Hepatocyte (in vitro differentiated cells): Measurements from ENCODE around the gene ZMIZ1. TPM values are rescaled to one million over a fixed set of nuclear protein-coding genes. Genes with fewer than 3 reads are reported as not detected.

Experiments used
- DNase-seq: peaks from one replicate; pipeline ENCODE4 v3.0.0-alpha.2; 2016; ENCODE audit warnings: low spot score
- H2AFZ ChIP-seq: fragments of 200-600 bp; sonication (generic); 2 replicates; pipeline ENCODE4 v1.6.0; 2016; ENCODE audit warnings: antibody characterized with exemption, mild to moderate bottlenecking
- H3K27ac ChIP-seq: fragments of 200-600 bp; sonication (generic); 2 replicates; pipeline ENCODE4 v1.5.1; 2016; ENCODE audit warnings: mild to moderate bottlenecking
- H3K27me3 ChIP-seq: fragments of 200-600 bp; sonication (generic); 2 replicates; pipeline ENCODE4 v1.6.1; 2016
- H3K36me3 ChIP-seq: fragments of 200-600 bp; sonication (generic); replicated peaks from 2 replicates; pipeline ENCODE4 v1.5.1; 2016; ENCODE audit warnings: low read depth; ENCODE audit not compliant: insufficient read depth
- H3K4me1 ChIP-seq: fragments of 200-600 bp; sonication (generic); 2 replicates; pipeline ENCODE4 v1.5.1; 2016; ENCODE audit warnings: mild to moderate bottlenecking, moderate library complexity; ENCODE audit not compliant: insufficient read depth
- H3K4me2 ChIP-seq: fragments of 200-600 bp; sonication (generic); 2 replicates; pipeline ENCODE4 v1.6.0; 2016
- H3K4me3 ChIP-seq: fragments of 200-600 bp; sonication (generic); 2 replicates; pipeline ENCODE4 v1.5.1; 2016; ENCODE audit warnings: mild to moderate bottlenecking
- H3K79me2 ChIP-seq: fragments of 200-600 bp; sonication (generic); 2 replicates; pipeline ENCODE4 v1.6.0; 2017; ENCODE audit warnings: mild to moderate bottlenecking
- H3K9me2 ChIP-seq: fragments of 200-600 bp; sonication (generic); replicated peaks from 2 replicates; pipeline ENCODE4 v1.6.0; 2017; ENCODE audit warnings: mild to moderate bottlenecking; ENCODE audit not compliant: insufficient read depth
- H3K9me3 ChIP-seq: fragments of 200-600 bp; sonication (generic); 2 replicates; pipeline ENCODE4 v1.5.1; 2016; ENCODE audit warnings: low read depth, mild to moderate bottlenecking
- H4K20me1 ChIP-seq: fragments of 200-600 bp; sonication (generic); 2 replicates; pipeline ENCODE4 v1.6.0; 2016; ENCODE audit warnings: mild to moderate bottlenecking; ENCODE audit not compliant: insufficient read depth, poor library complexity, severe bottlenecking
- EZH2 ChIP-seq: fragments of 200-600 bp; sonication (generic); IDR thresholded peaks from 2 replicates; pipeline ENCODE4 v1.6.1; 2016; ENCODE audit warnings: antibody characterized with exemption, mild to moderate bottlenecking, borderline replicate concordance
- EZH2phosphoT487 ChIP-seq: fragments of 200-600 bp; sonication (generic); IDR thresholded peaks from one replicate; pipeline ENCODE4 v1.6.1; 2018; ENCODE audit warnings: antibody characterized with exemption, mild to moderate bottlenecking, low read depth, moderate library complexity; ENCODE audit not compliant: unreplicated experiment, severe bottlenecking
- WGBS: methylation state at CpG from one replicate; pipeline ENCODE4 v1.1.6; 2016; ENCODE audit warnings: low lambda C conversion rate; ENCODE audit errors: missing lambda C conversion rate; 5-methylcytosine and 5-hydroxymethylcytosine counted together
- polyA plus RNA-seq: library from polyadenylated mRNA; unstranded; fragments of >200 nt; fragmentation: Nextera tagmentation; extraction: Ambion mirVana; gene quantifications from 2 replicates; pipeline ENCODE4 v1.2.1, GENCODE V29; 2016
- total RNA-seq: library from RNA; depleted of rRNA; stranded (reverse); fragments of >200 nt; gene quantifications from 2 replicates; pipeline ENCODE4 v1.2.3, GENCODE V29; 2014
- TF ChIP-seq, protein P1 (sequence below): fragments of 200-600 bp; sonication (generic); IDR thresholded peaks from 2 replicates; pipeline ENCODE4 v1.5.1; 2016; ENCODE audit warnings: antibody characterized with exemption, mild to moderate bottlenecking; ENCODE audit not compliant: poor library complexity

ZMIZ1 gene
- total and polyA plus RNA-seq, 2 experiments from 2014 or later, result 30.9 to 32.4 TPM

DNA sequence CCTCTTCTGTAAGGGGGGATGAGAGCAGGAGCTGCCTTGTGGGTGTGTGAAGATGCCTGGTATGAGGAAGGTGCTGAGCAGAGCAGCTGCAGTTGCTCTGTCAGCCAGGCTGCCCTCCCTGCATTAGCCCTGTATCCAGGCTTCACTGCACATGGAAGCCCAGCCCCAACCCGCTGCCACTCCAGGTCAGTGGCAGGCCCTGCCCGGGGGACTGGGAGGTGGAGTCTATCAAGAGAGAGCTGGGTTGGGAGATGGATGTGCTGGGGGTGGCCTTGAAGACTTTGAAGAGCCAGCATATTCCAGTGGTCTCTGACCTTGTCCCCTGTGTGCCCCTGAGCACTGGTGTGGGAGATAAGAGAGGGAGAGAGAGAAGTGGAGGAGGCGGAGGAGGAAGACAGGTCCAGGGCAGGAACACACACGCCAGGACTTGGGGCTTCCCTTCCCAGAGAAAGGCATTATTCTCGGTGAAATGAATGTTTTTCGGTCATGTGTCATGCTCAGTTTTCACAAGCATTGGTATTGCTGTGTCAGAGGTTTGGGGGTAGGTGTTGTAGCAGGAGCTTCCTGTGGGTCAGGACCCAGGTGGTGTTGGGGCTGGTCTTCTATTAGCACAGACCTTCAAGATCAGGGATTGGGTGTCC is 281.1 kb downstream of the ZMIZ1 start:
- H3K4me2 ChIP-seq, result peak overlapping the region; percentile 93
- no peaks in the 10 kb centered on the region for H3K9me3 ChIP-seq
- no peak for DNase-seq
- no peak overlapping the region for H3K27ac ChIP-seq
- no peaks in the 10 kb centered on the region for H3K36me3 ChIP-seq
- no peaks in the 10 kb centered on the region for H3K27me3 ChIP-seq
- WGBS, result 87% methylated on average over 6 of the region's 6 CpGs
- no peaks in the 10 kb centered on the region for H3K9me2 ChIP-seq
- H2AFZ ChIP-seq, result no peak overlapping the region
- H3K79me2 ChIP-seq, result peaks cover 22% of the 10 kb centered on the region
- TF ChIP-seq EZH2phosphoT487, result no peak
- TF ChIP-seq EZH2, result no peak
- TF ChIP-seq, protein P1, sequence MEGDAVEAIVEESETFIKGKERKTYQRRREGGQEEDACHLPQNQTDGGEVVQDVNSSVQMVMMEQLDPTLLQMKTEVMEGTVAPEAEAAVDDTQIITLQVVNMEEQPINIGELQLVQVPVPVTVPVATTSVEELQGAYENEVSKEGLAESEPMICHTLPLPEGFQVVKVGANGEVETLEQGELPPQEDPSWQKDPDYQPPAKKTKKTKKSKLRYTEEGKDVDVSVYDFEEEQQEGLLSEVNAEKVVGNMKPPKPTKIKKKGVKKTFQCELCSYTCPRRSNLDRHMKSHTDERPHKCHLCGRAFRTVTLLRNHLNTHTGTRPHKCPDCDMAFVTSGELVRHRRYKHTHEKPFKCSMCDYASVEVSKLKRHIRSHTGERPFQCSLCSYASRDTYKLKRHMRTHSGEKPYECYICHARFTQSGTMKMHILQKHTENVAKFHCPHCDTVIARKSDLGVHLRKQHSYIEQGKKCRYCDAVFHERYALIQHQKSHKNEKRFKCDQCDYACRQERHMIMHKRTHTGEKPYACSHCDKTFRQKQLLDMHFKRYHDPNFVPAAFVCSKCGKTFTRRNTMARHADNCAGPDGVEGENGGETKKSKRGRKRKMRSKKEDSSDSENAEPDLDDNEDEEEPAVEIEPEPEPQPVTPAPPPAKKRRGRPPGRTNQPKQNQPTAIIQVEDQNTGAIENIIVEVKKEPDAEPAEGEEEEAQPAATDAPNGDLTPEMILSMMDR, result no peak
- peaks cover 4% of the 10 kb centered on the region for H4K20me1 ChIP-seq
- H3K4me1 ChIP-seq, result peaks cover 17% of the 10 kb centered on the region
- no peak overlapping the region for H3K4me3 ChIP-seq

DNA sequence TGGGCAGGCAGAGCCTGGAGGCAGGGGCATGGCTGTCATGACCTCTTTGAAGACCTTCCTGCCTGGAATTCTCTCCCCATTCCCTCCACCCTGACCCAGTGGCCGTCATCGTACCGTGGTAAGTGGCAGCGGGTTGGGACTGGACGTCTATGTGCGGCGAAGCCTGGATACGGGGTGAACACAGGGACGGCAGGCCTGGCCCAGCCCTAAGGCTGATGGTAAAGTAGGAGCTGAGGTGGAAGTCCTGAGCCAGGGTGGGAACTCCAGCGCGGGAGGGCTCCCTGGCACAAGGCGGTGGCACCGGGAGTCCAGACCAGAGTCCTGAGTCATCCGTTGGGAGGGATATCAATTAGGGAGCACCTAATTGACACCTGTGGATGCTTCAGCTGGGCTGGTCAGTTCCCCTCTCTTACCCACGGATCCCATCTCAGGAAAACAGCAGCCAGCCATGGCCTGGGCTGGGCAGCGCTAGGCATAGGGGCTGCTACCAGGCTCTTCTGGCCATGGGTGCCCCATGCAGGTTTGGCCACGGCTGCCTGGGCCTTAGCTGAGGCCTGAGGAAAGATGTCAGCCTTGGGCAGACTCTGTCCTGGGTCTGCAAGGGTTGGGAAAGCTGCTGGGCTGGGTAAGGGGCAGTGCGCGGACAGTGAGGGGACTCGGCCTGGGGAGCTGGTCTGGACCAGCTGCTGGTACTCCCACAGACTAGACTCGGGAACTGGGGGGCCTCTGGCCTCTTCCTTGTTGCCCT is 281.8 kb downstream of the ZMIZ1 start:
- Histone ChIP-seq H4K20me1 (peaks cover 4% of the 10 kb centered on the region), H3K4me3 (no peak overlapping the region), H3K9me3 (no peaks in the 10 kb centered on the region), H3K4me2 (no peak overlapping the region), H3K79me2 (peaks cover 22% of the 10 kb centered on the region), H3K27ac (no peak overlapping the region), H2AFZ (no peak overlapping the region), H3K27me3 (no peaks in the 10 kb centered on the region), H3K9me2 (no peaks in the 10 kb centered on the region), H3K4me1 (peaks cover 17% of the 10 kb centered on the region), H3K36me3 (no peaks in the 10 kb centered on the region)
- 97% methylated on average over 21 of the region's 21 CpGs for WGBS
- no peak for TF ChIP-seq EZH2
- TF ChIP-seq EZH2phosphoT487, result no peak
- TF ChIP-seq, protein P1, result no peak
- no peak for DNase-seq

DNA sequence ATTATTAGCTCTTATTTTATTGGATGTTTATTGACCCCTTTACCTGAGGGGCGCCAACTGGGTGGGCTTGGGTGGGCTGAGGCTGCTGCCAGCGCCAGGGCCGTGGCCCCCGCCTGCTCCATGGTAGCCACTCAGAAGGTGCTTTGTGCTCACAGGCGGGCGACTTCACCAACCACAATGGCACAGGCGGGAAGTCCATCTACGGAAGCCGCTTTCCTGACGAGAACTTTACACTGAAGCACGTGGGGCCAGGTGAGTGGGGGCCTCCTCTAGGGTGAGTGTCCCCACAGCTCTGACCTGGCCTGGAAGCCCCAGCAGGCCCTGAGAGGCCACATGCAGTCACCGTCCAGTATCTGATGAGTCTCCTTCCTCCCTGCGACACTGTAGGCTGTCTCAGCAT is 282.6 kb downstream of the ZMIZ1 start:
- Histone ChIP-seq H3K9me3 (no peaks in the 10 kb centered on the region), H3K79me2 (peaks cover 22% of the 10 kb centered on the region), H3K4me2 (no peak overlapping the region), H2AFZ (no peak overlapping the region), H3K4me1 (peaks cover 17% of the 10 kb centered on the region), H3K27me3 (no peaks in the 10 kb centered on the region), H3K4me3 (no peak overlapping the region), H3K9me2 (no peaks in the 10 kb centered on the region), H3K36me3 (no peaks in the 10 kb centered on the region), H3K27ac (no peak overlapping the region), H4K20me1 (peaks cover 4% of the 10 kb centered on the region)
- TF ChIP-seq EZH2phosphoT487 (no peak), EZH2 (no peak)
- TF ChIP-seq, protein P1, result no peak
- no peak for DNase-seq
- WGBS, result 97% methylated on average over 11 of the region's 13 CpGs
